K562 (cell line): ENCODE measurements around the gene TGM1. TPM values are rescaled to one million over a fixed set of nuclear protein-coding genes. Genes with fewer than 3 reads are reported as not detected.
A peak's percentile ranks its signal among the peaks of the same experiment; 100 is the strongest.

Experiments
- BMI1 ChIP-seq: fragments of 150-350 bp; IDR thresholded peaks from 2 replicates; pipeline ENCODE4 v1.6.1; 2014; ENCODE audit warnings: low read length
- CBFA2T2 ChIP-seq: fragments of 450-650 bp; conservative IDR thresholded peaks from 2 replicates; pipeline ENCODE4 v1.6.1; 2017; ENCODE audit warnings: mild to moderate bottlenecking
- CHD2 ChIP-seq: IDR thresholded peaks from 2 replicates; pipeline ENCODE4 v1.6.1; 2011; ENCODE audit warnings: low read depth, low read length
- ETV5 ChIP-seq: sonication (generic); formaldehyde crosslinking; IDR thresholded peaks from 2 replicates; pipeline ENCODE4 v1.4.0; 2020; ENCODE audit warnings: low read depth, mild to moderate bottlenecking, missing genetic modification reagents
- FOS ChIP-seq: IDR thresholded peaks from 3 replicates; pipeline ENCODE4 v1.6.1; 2011; ENCODE audit not compliant: insufficient read length; ENCODE audit errors: extremely low read depth
- MCM7 ChIP-seq, 2 experiments: fragments of 450-650 bp; IDR thresholded peaks; 2 replicates each; pipeline ENCODE4 v1.6.1; 2016 to 2018
- POLR2AphosphoS5 ChIP-seq: IDR thresholded peaks from 2 replicates; pipeline ENCODE4 v1.6.1; 2011; ENCODE audit warnings: mild to moderate bottlenecking, low read depth, low read length, moderate library complexity; ENCODE audit not compliant: control insufficient read depth, insufficient read depth
- PRMT5 ChIP-seq: sonication (generic); formaldehyde crosslinking; IDR thresholded peaks from 2 replicates; pipeline ENCODE4 v1.5.0; 2020; ENCODE audit warnings: missing genetic modification reagents
- RHOXF2B ChIP-seq: fragments of 250-450 bp; sonication (Bioruptor Pico); conservative IDR thresholded peaks from 2 replicates; pipeline ENCODE4 v1.5.1; 2021
- SMARCE1 ChIP-seq: fragments of 450-650 bp; IDR thresholded peaks from 2 replicates; pipeline ENCODE4 v1.7.1; 2016; ENCODE audit warnings: mild to moderate bottlenecking
- TCF7L2 ChIP-seq: fragments of 150-350 bp; IDR thresholded peaks from 2 replicates; pipeline ENCODE4 v1.6.1; 2016; ENCODE audit warnings: low read depth, mild to moderate bottlenecking, low read length, moderate library complexity
- TRIM28 ChIP-seq: fragments of 450-650 bp; IDR thresholded peaks from 2 replicates; pipeline ENCODE4 v1.6.1; 2017
- XRCC3 ChIP-seq: fragments of 450-650 bp; IDR thresholded peaks from 2 replicates; pipeline ENCODE4 v1.6.1; 2017; ENCODE audit warnings: mild to moderate bottlenecking, moderate library complexity
- ZBTB7A ChIP-seq: IDR thresholded peaks from 2 replicates; pipeline ENCODE4 v1.6.1; 2011; ENCODE audit warnings: low read depth, mild to moderate bottlenecking, low read length, moderate library complexity, borderline replicate concordance; ENCODE audit not compliant: control insufficient read depth
- ZNF133 ChIP-seq: fragments of 250-450 bp; sonication (Bioruptor Pico); IDR thresholded peaks from 2 replicates; pipeline ENCODE4 v1.4.0; 2020; ENCODE audit warnings: mild to moderate bottlenecking
- ZNF217 ChIP-seq: sonication (generic); formaldehyde crosslinking; IDR thresholded peaks from 2 replicates; pipeline ENCODE4 v1.8.0; 2022; ENCODE audit warnings: mild to moderate bottlenecking, missing genetic modification reagents
- ZNF551 ChIP-seq: fragments of 250-450 bp; sonication (Bioruptor Pico); IDR thresholded peaks from 2 replicates; pipeline ENCODE4 v1.5.0; 2021; ENCODE audit warnings: mild to moderate bottlenecking, moderate library complexity
- ZNF696 ChIP-seq: fragments of 250-450 bp; sonication (Bioruptor Pico); conservative IDR thresholded peaks from 2 replicates; pipeline ENCODE4 v1.4.0; 2020; ENCODE audit warnings: mild to moderate bottlenecking, moderate library complexity
- polyA plus RNA-seq, 8 experiments: library from polyadenylated mRNA; depleted of rRNA in 4 of 8; stranded (reverse) in 5 of 8; unstranded in 3 of 8; fragments of >200 nt; fragmentation: Nextera tagmentation in 2 of 8; fragmentation: Illumina TruSeq in 1 of 8; extraction: Ambion mirVana in 2 of 8; extraction: Trizol in 1 of 8; gene quantifications; 2 replicates each; pipeline versions ENCODE4 v1.2.1 to v1.2.3, GENCODE V29; 2011 to 2014; ENCODE audit warnings: inconsistent platforms in 1 of 8, missing spikeins in 1 of 8
- total RNA-seq, 7 experiments: library from RNA; depleted of rRNA in 6 of 7; stranded (reverse); fragments of >200 nt in 6 of 7; fragmentation: Illumina TruSeq in 2 of 7; extraction: Trizol in 2 of 7; gene quantifications; 2 replicates each; pipeline versions ENCODE4 v1.2.1 to v1.2.3, GENCODE V29; 2011 to 2021; ENCODE audit warnings: low replicate concordance in 1 of 7
- TF ChIP-seq, protein P1 (sequence below): fragments of 450-650 bp; IDR thresholded peaks from 2 replicates; pipeline ENCODE4 v1.6.1; 2018; ENCODE audit warnings: mild to moderate bottlenecking, low read depth; ENCODE audit not compliant: partially characterized antibody
- TF ChIP-seq, protein P2 (sequence below): fragments of 250-450 bp; sonication (Bioruptor Pico); IDR thresholded peaks from 2 replicates; pipeline ENCODE4 v1.5.0; 2021; ENCODE audit warnings: mild to moderate bottlenecking, moderate library complexity
- TF ChIP-seq, protein P3 (sequence below): fragments of 450-650 bp; IDR thresholded peaks from 2 replicates; pipeline ENCODE4 v1.6.1; 2016; ENCODE audit warnings: low read depth, mild to moderate bottlenecking, moderate library complexity

TGM1 gene
- total and polyA plus RNA-seq, 9 of the 15 experiments (the other 6 are each of a cell fraction or from before 2014, with no cell fraction given), result 0.13 to 4.4 (median 0.88) TPM

DNA sequence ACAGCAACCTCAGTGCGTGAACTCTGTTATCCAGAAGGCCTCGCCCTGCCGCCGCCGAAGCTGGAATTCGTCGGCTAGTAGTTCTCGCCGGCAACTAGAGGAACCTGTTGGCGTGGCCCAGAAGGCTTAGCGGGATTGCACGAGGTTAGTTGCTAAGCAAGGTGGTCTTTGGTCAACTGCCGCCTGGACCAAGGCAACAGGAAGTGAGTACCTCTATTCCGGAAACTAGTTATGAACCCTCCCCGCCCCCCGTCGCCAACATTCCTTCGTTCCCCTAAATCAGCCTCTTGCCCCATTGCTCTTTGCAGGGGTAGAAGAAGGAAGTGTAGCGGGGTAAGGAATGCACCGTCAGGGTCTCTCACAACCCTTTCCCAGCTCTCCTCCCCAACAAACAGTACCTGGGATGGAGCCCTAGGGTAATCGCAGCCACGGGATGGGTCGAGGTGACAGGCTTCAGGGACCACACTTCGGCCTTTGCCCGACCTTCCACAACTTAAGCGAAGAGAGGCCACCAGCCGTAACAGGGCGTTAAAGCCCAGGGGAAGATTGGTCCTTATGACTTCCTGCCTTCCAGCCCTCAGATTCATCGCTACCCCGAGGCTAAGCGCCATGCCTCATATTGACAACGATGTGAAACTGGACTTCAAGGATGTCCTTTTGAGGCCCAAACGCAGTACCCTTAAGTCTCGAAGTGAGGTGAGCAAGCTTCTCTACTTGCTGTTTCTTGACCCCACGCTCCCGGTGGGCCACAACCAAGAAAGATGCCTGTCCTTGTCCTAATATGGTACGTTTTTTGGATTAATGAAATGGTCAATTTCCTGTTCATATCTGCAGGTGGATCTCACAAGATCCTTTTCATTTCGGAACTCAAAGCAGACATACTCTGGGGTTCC, 30.1 kb downstream of the TGM1 start, which contains the start of gene GMPR2 (continued):
- TF ChIP-seq RHOXF2B, result no peak
- TF ChIP-seq POLR2AphosphoS5, result no peak
- TF ChIP-seq, protein P1, sequence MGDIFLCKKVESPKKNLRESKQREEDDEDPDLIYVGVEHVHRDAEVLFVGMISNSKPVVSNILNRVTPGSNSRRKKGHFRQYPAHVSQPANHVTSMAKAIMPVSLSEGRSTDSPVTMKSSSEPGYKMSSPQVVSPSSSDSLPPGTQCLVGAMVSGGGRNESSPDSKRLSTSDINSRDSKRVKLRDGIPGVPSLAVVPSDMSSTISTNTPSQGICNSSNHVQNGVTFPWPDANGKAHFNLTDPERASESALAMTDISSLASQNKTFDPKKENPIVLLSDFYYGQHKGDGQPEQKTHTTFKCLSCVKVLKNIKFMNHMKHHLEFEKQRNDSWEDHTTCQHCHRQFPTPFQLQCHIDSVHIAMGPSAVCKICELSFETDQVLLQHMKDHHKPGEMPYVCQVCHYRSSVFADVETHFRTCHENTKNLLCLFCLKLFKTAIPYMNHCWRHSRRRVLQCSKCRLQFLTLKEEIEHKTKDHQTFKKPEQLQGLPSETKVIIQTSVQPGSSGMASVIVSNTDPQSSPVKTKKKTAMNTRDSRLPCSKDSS, result no peak
- no peak for TF ChIP-seq FOS
- TF ChIP-seq SMARCE1, result no peak
- no peak for TF ChIP-seq TRIM28
- TF ChIP-seq MCM7 (IDR thresholded peaks at IDR 0.05), result no peak
- peak; percentile 13; the same call in 1 of the 2 replicates for TF ChIP-seq ZBTB7A
- TF ChIP-seq ZNF133 (CRISPR knock-in tag), result no peak
- TF ChIP-seq CHD2, result no peak
- TF ChIP-seq, protein P2, sequence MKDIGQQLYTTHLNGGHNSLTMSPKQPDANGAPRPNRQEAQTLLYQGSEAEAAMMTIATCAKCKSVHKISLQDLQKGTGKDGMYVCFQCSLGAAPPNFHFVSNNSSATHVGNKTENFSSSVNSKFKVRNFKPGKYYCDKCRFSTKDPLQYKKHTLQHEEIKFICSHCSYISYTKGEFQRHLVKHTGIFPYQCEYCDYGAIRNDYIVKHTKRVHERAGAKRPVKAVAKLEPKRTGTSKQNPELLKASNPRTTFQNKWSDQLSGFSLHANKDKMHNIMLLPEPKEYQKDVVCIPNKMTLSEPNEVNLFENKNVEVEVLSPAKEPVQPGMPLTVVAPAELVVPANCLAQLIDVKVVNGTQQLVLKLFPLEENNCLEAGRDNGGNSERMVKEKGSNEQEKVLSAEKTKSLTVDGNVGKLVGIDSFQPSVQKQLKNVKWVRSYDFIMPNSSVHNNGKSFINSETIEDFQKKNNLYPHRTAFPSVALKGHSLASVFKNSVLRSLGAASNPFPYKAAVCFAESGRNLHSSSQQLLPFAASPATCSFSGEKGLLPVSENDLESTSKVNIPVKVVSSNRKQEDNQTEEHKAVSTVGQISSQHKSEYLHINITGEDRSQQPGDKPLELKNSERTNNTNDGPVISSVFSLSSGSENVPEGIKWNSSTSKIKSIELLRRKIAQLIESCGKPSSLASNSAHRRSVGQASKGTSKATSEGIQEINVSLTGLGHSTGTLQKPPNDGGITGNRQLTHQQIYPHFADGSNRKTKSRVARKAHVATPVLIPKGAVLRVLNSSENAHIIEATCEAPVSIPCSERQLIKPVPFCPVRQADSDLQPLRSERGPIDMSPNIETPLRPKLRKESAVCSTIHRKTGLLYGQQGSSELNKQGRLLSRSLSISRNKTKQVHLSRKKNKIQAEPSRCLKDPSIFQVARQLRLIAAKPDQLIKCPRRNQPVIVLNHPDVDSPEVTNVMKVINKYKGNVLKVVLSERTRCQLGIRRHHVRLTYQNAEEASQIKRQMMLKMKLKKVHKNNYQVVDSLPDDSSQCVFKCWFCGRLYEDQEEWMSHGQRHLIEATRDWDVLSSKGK (CRISPR knock-in tag), result no peak
- TF ChIP-seq PRMT5, result no peak
- TF ChIP-seq BMI1, result no peak
- TF ChIP-seq ZNF217 (CRISPR knock-in tag), result no peak
- no peak for TF ChIP-seq XRCC3
- TF ChIP-seq, protein P3, sequence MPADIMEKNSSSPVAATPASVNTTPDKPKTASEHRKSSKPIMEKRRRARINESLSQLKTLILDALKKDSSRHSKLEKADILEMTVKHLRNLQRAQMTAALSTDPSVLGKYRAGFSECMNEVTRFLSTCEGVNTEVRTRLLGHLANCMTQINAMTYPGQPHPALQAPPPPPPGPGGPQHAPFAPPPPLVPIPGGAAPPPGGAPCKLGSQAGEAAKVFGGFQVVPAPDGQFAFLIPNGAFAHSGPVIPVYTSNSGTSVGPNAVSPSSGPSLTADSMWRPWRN, result no peak
- TF ChIP-seq CBFA2T2, result no peak
- no peak for TF ChIP-seq ZNF551 (CRISPR knock-in tag)
- peak; percentile 43; the same call in 1 of the 2 replicates for TF ChIP-seq ETV5 (CRISPR knock-in tag)
- TF ChIP-seq ZNF696 (CRISPR knock-in tag), result no peak
- no peak for TF ChIP-seq TCF7L2
